H9 (cell line): ENCODE data around the gene GPR84. TPM values are rescaled to one million over a fixed set of nuclear protein-coding genes. Genes with fewer than 3 reads are reported as not detected.

Experiments used
- DNase-seq: peaks from one replicate; pipeline ENCODE4 v3.0.0-alpha.2; 2017
- H2AFZ ChIP-seq: one replicate; pipeline ENCODE4 v1.6.1; 2013; ENCODE audit warnings: mild to moderate bottlenecking, low read length, control low read depth, moderate library complexity
- H2AK5ac ChIP-seq: 2 replicates; pipeline ENCODE4 v1.6.1; 2013; ENCODE audit warnings: low read length, control low read depth, mixed read lengths; ENCODE audit not compliant: insufficient read length
- H2BK120ac ChIP-seq: one replicate; pipeline ENCODE4 v1.6.1; 2013; ENCODE audit warnings: low read depth, mild to moderate bottlenecking, low read length, control low read depth, inconsistent platforms; ENCODE audit not compliant: poor library complexity, severe bottlenecking
- H2BK12ac ChIP-seq: 2 replicates; pipeline ENCODE4 v1.6.1; 2013; ENCODE audit warnings: low read length, control low read depth, mixed read lengths, low read depth; ENCODE audit not compliant: insufficient read length
- H2BK15ac ChIP-seq: 2 replicates; pipeline ENCODE4 v1.6.1; 2013; ENCODE audit warnings: low read depth, low read length, control low read depth
- H2BK20ac ChIP-seq: one replicate; pipeline ENCODE4 v1.6.1; 2013; ENCODE audit warnings: low read depth, mild to moderate bottlenecking, low read length, control low read depth, inconsistent platforms; ENCODE audit not compliant: poor library complexity, severe bottlenecking
- H2BK5ac ChIP-seq: 2 replicates; pipeline ENCODE4 v1.6.1; 2013; ENCODE audit warnings: low read length, control low read depth, mixed read lengths; ENCODE audit not compliant: insufficient read length
- H3K14ac ChIP-seq: 2 replicates; pipeline ENCODE4 v1.6.1; 2013; ENCODE audit warnings: low read length, control low read depth; ENCODE audit not compliant: insufficient read depth
- H3K18ac ChIP-seq: 2 replicates; pipeline ENCODE4 v1.6.1; 2013; ENCODE audit warnings: low read depth, mild to moderate bottlenecking, mixed read lengths, low read length, control low read depth; ENCODE audit not compliant: insufficient read length
- H3K23ac ChIP-seq: 2 replicates; pipeline ENCODE4 v1.6.1; 2013; ENCODE audit warnings: low read length, control low read depth, mixed read lengths, low read depth; ENCODE audit not compliant: insufficient read length
- H3K23me2 ChIP-seq: 2 replicates; pipeline ENCODE4 v1.6.1; 2013; ENCODE audit warnings: low read depth, mild to moderate bottlenecking, mixed read lengths, low read length, control low read depth; ENCODE audit not compliant: insufficient read length, poor library complexity, severe bottlenecking
- H3K27ac ChIP-seq: 2 replicates; pipeline ENCODE4 v1.5.1; 2013; ENCODE audit warnings: low read length, control low read depth, mixed read lengths, low read depth; ENCODE audit not compliant: insufficient read length
- H3K27me3 ChIP-seq: 2 replicates; pipeline ENCODE4 v1.6.1; 2013; ENCODE audit warnings: low read length, control low read depth, inconsistent platforms; ENCODE audit not compliant: insufficient read depth
- H3K4ac ChIP-seq: 2 replicates; pipeline ENCODE4 v1.6.1; 2013; ENCODE audit warnings: low read depth, mild to moderate bottlenecking, control low read depth, inconsistent platforms, low read length, moderate library complexity
- H3K4me1 ChIP-seq: 2 replicates; pipeline ENCODE4 v1.6.1; 2013; ENCODE audit warnings: low read length, control low read depth, inconsistent platforms; ENCODE audit not compliant: insufficient read depth
- H3K4me2 ChIP-seq: 2 replicates; pipeline ENCODE4 v1.6.1; 2013; ENCODE audit warnings: low read length, control low read depth, mixed read lengths; ENCODE audit not compliant: insufficient read length, insufficient read depth
- H3K56ac ChIP-seq: 2 replicates; pipeline ENCODE4 v1.6.1; 2013; ENCODE audit warnings: low read depth, mild to moderate bottlenecking, mixed read lengths, low read length, control low read depth; ENCODE audit not compliant: insufficient read length
- H3K79me1 ChIP-seq: 2 replicates; pipeline ENCODE4 v1.6.1; 2013; ENCODE audit warnings: low read depth, mild to moderate bottlenecking, moderate library complexity, low read length, control low read depth, inconsistent platforms; ENCODE audit not compliant: insufficient read depth, poor library complexity, severe bottlenecking
- H3K79me2 ChIP-seq: 2 replicates; pipeline ENCODE4 v1.6.1; 2013; ENCODE audit warnings: low read length, control low read depth, inconsistent platforms; ENCODE audit not compliant: insufficient read depth
- H3K9ac ChIP-seq: 2 replicates; pipeline ENCODE4 v1.6.1; 2013; ENCODE audit warnings: low read length, control low read depth, mixed read lengths; ENCODE audit not compliant: insufficient read length; ENCODE audit errors: extremely low read depth
- H3K9me3 ChIP-seq: one replicate; pipeline ENCODE4 v1.6.1; 2013; ENCODE audit warnings: low read depth, low read length, inconsistent platforms; ENCODE audit not compliant: control insufficient read depth
- H3T11ph ChIP-seq: one replicate; pipeline ENCODE4 v1.6.1; 2013; ENCODE audit warnings: mild to moderate bottlenecking, low read length, control low read depth, inconsistent platforms
- H4K20me1 ChIP-seq: one replicate; pipeline ENCODE4 v1.6.1; 2013; ENCODE audit not compliant: control insufficient read depth, insufficient read length, insufficient read depth
- H4K5ac ChIP-seq: 2 replicates; pipeline ENCODE4 v1.6.1; 2013; ENCODE audit warnings: low read depth, mild to moderate bottlenecking, mixed read lengths, low read length, control low read depth; ENCODE audit not compliant: insufficient read length
- H4K8ac ChIP-seq: replicated peaks from 2 replicates; pipeline ENCODE4 v1.6.1; 2013; ENCODE audit warnings: low read length, control low read depth, mixed read lengths, low read depth; ENCODE audit not compliant: insufficient read length
- H4K91ac ChIP-seq: 2 replicates; pipeline ENCODE4 v1.6.1; 2013; ENCODE audit warnings: low read depth, mild to moderate bottlenecking, moderate library complexity, mixed read lengths, low read length, control low read depth; ENCODE audit not compliant: insufficient read length
- H3K27ac Mint-ChIP-seq, 3 experiments: 2 replicates in 2 of 3; 3 replicates in 1 of 3; pipeline ENCODE4 v1.8.0; 2020 to 2021; ENCODE audit warnings: mixed read lengths in 3 of 3, mild to moderate bottlenecking in 1 of 3, moderate library complexity in 1 of 3
- H3K27me3 Mint-ChIP-seq: 2 replicates; pipeline ENCODE4 v1.8.0; 2021; ENCODE audit warnings: low read depth, mild to moderate bottlenecking, moderate library complexity, mixed read lengths
- H3K36me3 Mint-ChIP-seq, 3 experiments: 2 replicates in 2 of 3; 3 replicates in 1 of 3; pipeline ENCODE4 v1.8.0; 2020 to 2021; ENCODE audit warnings: low read depth in 3 of 3, mixed read lengths in 3 of 3; ENCODE audit not compliant: insufficient read depth in 1 of 3
- H3K4me1 Mint-ChIP-seq, 2 experiments: 2 replicates each; pipeline ENCODE4 v1.8.0; 2020; ENCODE audit warnings: mixed read lengths in 2 of 2
- H3K4me3 Mint-ChIP-seq, 2 experiments: 2 replicates in 1 of 2; 3 replicates in 1 of 2; pipeline ENCODE4 v1.8.0; 2020 to 2021; ENCODE audit warnings: mild to moderate bottlenecking in 2 of 2, mixed read lengths in 2 of 2, moderate library complexity in 1 of 2
- H3K9me3 Mint-ChIP-seq, 2 experiments: 2 replicates in 1 of 2; 3 replicates in 1 of 2; pipeline ENCODE4 v1.8.0; 2020; ENCODE audit warnings: mild to moderate bottlenecking in 2 of 2, mixed read lengths in 2 of 2, moderate library complexity in 1 of 2
- WGBS: extraction: QIAGEN DNeasy Blood & Tissue Kit; methylation state at CpG from one replicate; pipeline ENCODE4 v1.1.7; 2013; ENCODE audit warnings: missing lambda C conversion rate, low lambda C conversion rate, mixed read lengths; ENCODE audit not compliant: insufficient read length; ENCODE audit errors: extremely low coverage; 5-methylcytosine and 5-hydroxymethylcytosine counted together
- total RNA-seq: library from RNA; stranded (reverse); gene quantifications from 2 replicates; pipeline ENCODE4 v1.2.1, GENCODE V29; 2021
- TF ChIP-seq, protein P1 (sequence below): fragments of 200-600 bp; sonication (generic); conservative IDR thresholded peaks from 3 replicates; pipeline ENCODE4 v1.8.0; 2021; ENCODE audit warnings: antibody characterized with exemption, mild to moderate bottlenecking

GPR84 gene
- total RNA-seq, 1 experiment from 2014 or later: not detected

DNA sequence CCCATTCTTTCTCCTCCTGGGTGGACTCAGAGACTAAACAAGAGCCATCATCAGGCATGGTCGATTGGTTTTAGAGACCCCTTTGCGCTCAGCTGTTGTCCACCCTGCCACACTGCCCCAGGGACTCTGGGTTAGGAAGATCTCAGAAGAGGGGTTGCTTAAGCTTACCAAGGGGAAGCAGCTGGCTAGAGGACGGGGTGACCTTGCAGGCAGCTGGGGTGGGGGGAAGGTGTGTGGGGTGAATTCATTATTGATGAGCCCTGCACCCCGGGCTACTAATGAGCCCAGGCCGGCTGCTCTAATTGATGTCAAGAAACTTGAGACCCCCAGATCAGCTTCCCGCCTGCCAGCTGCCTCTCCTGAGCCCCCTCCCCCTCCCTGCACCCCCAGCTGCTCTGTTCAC is 28.9 kb upstream of the GPR84 start:
- Histone ChIP-seq H4K5ac (no peak overlapping the region), H4K20me1 (no peaks in the 10 kb centered on the region), H4K8ac (no peak overlapping the region), H3K56ac (no peak overlapping the region), H2BK15ac (no peak overlapping the region), H3K14ac (no peak overlapping the region), H3T11ph (no peak overlapping the region), H3K18ac (no peak overlapping the region), H3K23me2 (peaks cover 18% of the 10 kb centered on the region), H3K27ac (no peak overlapping the region), H3K79me2 (no peaks in the 10 kb centered on the region; the same call in 1 of the 2 replicates), H3K9me3 (no peaks in the 10 kb centered on the region), H2BK20ac (no peak overlapping the region), H3K27me3 (no peaks in the 10 kb centered on the region), H2AFZ (no peak overlapping the region), H3K23ac (no peak overlapping the region), H3K79me1 (no peaks in the 10 kb centered on the region), H2AK5ac (no peak overlapping the region), H4K91ac (no peak overlapping the region), H3K4ac (no peak overlapping the region), H3K9ac (no peak overlapping the region), H3K4me1 (peaks cover 8% of the 10 kb centered on the region), H2BK5ac (no peak overlapping the region), H2BK120ac (no peak overlapping the region), H2BK12ac (no peak overlapping the region), H3K4me2 (no peak overlapping the region)
- no peak for DNase-seq
- Mint-ChIP-seq H3K27me3 (peaks cover 19% of the 10 kb centered on the region), H3K36me3 (peaks cover 3 to 20% (median 8%) of the 10 kb centered on the region in 3 experiments; a peak in 5 of 7 replicates), H3K4me1 (peaks cover 42 to 51% of the 10 kb centered on the region in 2 experiments), H3K27ac (no peak overlapping the region), H3K4me3 (no peak overlapping the region; a peak in 1 of 5 replicates), H3K9me3 (no peaks in the 10 kb centered on the region)
- TF ChIP-seq, protein P1, sequence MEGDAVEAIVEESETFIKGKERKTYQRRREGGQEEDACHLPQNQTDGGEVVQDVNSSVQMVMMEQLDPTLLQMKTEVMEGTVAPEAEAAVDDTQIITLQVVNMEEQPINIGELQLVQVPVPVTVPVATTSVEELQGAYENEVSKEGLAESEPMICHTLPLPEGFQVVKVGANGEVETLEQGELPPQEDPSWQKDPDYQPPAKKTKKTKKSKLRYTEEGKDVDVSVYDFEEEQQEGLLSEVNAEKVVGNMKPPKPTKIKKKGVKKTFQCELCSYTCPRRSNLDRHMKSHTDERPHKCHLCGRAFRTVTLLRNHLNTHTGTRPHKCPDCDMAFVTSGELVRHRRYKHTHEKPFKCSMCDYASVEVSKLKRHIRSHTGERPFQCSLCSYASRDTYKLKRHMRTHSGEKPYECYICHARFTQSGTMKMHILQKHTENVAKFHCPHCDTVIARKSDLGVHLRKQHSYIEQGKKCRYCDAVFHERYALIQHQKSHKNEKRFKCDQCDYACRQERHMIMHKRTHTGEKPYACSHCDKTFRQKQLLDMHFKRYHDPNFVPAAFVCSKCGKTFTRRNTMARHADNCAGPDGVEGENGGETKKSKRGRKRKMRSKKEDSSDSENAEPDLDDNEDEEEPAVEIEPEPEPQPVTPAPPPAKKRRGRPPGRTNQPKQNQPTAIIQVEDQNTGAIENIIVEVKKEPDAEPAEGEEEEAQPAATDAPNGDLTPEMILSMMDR: no peak
- whole genome bisulfite sequencing: no CpG with 5 or more reads among the region's 6 CpGs
